ENCODE data around the gene CEP83.

CEP83 gene

GRCh38 chr12:94267537-94267872 lies 192.2 kb downstream of the CEP83 start:
- no peak for DNase-seq (ENCODE audit: low read depth)

GRCh38 chr12:94266796-94267536 lies 192.7 kb downstream of the CEP83 start:
- peak; percentile 88 for DNase-seq (ENCODE audit: low read depth)

DNA sequence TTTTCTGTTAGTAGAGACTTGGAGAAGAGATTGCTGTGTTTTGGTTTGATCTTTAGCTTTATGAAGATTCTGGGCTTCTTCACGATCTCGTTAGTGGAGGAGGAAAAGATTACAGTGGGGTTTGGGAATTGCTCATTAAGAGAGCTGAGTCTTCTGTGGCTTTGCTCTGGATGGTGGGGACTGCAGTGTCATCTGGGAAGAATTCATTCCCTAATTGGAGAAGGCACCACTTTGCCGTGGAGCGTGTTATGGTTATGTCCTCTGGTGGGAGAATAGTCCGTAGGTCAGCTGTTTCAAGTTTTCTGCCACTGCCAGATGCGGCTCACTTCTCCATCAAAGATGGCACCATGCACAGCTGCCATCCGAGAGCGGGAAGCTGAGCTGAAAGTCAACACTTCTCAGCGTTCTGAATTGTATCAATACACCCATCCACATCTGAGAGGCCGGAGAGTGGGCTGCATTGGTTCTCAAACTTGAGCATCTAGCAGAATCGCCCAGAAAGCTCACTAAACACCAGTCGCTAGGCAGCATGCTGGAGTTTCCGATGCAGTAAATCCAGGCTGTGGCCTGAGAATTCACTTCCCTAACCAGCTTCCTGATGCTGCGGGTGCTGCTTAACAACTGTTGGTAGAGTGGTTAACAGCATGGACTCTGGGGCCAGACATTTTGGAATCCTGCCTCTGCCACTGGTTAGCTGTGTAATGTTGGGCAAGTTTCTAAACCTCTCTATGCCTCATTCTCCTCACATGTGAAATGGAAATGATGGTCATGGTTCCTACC lies 193.5 kb downstream of the CEP83 start:
- DNase-seq (ENCODE audit: low read depth), result no peak

DNA sequence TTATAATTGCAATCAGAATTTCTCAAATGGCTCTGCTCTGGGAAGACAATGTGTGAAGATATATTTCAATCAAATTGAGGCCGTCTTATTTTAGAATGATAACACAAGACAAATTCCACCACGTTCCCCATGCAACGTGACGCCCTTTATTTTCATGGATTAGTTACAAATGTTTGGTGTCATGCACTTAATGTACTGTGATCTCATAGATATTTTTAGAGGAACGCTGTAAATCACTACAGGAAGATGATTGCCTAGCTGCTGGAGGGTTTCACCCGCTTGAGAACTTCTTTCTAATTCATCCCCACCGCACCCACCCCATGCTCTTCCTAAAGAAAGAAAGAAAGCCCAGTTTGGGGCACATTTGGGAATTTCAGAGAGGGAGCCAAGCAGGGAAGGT lies 194.1 kb downstream of the CEP83 start:
- DNase-seq (ENCODE audit: low read depth), result no peak

DNA sequence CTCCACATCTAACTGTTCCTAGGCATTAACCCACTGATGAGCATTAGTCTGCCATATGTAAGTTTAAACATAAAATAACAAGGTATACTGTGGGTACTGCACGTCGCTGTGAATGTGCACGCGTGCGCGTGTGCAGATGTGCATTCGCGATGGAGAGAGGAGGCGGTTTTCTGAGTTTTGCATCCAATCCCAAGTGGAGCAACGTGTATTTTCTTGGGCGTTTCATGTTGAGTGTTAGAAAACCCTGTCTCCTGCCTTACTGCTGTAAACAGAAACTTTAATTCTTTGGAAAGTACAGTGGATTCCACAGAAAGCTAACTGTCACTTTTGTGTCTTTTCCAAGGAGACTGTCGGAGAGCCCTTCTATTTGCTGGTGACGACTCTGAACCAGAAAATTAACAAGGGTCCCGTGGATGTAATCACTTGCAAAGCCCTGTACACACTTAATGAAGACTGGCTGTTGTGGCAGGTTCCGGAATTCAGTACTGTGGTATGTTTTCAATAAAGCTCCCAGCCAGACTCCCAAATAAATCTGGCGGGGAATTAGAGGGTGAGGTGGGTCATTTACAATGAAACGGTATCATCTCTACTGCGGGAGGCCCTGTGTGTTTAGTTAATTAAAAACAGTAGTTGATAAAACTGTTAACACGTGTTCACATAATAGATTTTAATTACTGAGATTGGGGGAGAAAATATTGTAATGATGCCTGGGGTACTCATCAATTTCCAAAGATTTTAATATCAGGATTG lies 194.8 kb downstream of the CEP83 start:
- no peak for DNase-seq (ENCODE audit: low read depth)

DNA sequence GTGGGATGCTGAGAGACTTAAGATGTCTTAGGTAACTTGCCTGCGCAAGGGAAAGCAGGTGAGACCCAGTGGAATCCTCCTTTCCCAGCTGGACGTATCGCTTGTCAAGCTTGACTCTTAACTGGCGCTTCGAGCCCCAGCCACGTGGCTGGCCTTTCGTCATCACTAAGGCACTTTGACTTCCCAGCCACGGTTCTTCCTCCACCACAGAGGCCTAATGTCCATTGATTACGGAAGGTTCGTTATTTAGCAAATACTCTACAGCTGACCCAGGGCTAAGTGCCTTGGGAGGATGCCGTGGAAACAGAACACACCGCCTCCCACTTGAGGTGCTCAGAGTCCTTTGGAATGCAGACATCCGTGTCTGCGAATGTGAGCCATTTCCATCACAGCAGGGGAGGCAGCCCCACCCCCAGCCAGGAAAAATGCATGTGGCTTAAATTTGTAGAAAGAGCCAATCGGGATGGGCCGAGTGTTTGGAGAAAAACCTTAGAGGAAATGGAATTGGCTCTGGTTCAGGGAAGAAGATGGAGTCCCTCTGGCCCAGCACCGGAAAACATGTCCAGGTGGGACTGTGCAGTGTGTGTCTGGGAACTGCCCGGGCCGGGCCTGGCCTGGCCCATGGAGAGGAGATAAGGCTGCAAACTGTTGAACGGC lies 195.6 kb downstream of the CEP83 start:
- no peak for DNase-seq (ENCODE audit: low read depth)

GRCh38 chr12:94263011-94263811 lies 196.5 kb downstream of the CEP83 start:
- no peak for DNase-seq (ENCODE audit: low read depth)

DNA sequence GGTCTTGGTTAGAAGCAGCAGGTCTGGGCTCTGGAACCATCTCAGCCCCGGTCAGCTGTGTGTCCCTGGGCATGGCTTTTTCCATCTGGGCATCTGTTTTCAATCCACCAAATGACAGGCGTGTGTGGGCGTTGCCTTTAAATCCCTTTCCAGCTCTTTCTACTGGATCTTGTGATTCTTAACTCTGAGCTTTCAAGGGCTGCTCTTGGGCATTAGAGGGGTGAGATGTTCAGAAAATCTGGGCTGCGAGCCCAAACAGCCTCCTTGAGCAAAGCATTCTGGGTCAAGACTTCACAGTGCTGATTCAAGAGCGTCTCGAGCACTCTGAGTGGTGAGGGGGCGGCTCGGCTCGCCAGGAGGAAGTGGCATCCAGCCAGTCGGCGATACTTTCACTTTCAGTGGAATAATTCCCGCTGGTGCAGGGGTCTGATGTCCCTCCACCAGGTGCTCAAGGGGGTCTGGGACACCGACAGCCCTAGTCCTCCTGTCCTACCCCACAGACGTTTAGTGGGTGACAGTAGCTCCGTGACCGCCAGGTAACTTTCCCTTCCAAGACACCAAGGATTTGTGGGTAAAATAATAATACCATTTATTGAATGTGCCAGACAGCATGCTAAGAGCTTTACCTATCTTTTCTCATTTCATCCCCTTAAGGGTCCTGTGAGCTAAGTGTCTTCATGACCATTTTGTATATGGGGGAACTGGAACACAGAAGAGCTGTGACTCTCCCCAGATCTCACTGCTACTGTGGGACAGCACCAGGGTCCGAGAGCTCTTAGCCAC lies 197.2 kb downstream of the CEP83 start:
- DNase-seq (ENCODE audit: low read depth), result peak; percentile 99

GRCh38 chr12:94261786-94262185 lies 197.9 kb downstream of the CEP83 start:
- no peak for DNase-seq (ENCODE audit: low read depth)

DNA sequence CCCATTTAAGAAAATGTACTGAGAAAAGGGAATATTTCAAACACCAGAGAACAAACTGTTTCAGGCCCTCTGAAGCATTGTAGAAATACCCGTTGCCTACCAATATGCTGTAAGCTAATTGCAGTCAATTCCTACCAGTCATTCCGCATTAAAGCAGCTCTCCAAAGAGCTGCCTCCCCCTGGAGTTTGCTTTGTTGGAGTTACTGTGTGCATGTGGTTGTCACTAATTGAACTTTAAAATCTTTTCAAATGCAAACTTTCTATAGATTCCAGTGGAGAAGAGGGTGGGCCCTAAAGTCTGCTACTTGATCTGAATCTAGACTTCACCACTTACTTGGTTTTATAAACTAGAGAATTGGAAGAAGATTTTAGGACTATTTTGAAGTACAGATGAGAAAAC lies 198.5 kb downstream of the CEP83 start:
- no peak for DNase-seq (ENCODE audit: low read depth)

DNA sequence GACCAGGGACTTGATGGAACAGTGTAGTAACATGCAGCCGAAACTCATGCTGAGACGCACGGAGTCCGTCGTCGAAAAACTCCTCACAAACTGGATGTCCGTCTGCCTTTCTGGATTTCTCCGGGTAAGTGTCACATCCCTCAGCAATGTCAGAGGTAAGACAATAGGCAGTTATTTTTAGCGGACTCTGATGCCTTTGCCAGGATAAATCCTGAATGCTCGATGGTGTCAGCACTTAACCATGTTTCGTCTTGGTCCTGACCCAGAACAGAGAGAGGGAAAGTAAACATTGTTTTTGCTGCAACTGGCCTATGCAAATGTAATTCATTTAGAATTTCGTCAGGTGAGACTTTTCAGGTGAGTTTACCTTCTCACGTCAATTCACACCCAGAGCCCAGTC lies 198.9 kb downstream of the CEP83 start:
- DNase-seq (ENCODE audit: low read depth), result no peak

- no peak for DNase-seq (ENCODE audit: low read depth)
Observed at GRCh38 chr12:94260017-94260416, 199.7 kb downstream of the CEP83 start.

DNA sequence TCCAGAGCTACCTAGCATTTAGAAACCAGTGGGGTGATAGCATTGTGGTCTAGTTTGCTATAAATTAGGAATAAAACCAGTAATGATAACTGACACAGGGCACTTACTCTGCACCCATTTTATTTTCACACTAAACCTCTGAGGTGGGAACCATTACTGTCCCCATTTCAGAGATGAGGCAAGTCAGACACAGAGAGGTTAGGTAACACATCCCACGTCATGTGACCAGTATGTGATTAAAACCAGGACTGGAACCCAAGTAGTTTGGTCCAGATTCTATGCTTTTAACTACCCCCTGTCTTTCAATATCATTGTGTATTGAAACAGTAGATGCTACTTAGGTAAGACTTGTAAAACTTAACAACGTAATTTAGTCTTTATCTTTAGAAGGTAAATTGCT lies 201.1 kb downstream of the CEP83 start:
- no peak for DNase-seq (ENCODE audit: low read depth)
